Measurements from ENCODE around the gene MYH14. TPM values are rescaled to one million over a fixed set of nuclear protein-coding genes. Genes with fewer than 3 reads are reported as not detected.

MYH14 gene
- total RNA-seq, 1 donor from 2014 or later, result 0.17 TPM

- peak; percentile 53 for DNase-seq
These were observed 96.6 kb downstream of the MYH14 start for GRCh38 chr19:50300051-50300450.

- peak; percentile 92 for DNase-seq
These were observed 97.6 kb downstream of the MYH14 start for GRCh38 chr19:50300814-50301606.

GRCh38 chr19:50301607-50301971 lies 98.2 kb downstream of the MYH14 start:
- DNase-seq, result no peak

GRCh38 chr19:50303558-50303957 lies 100.1 kb downstream of the MYH14 start:
- DNase-seq, result no peak

GRCh38 chr19:50308991-50309390 lies 105.6 kb downstream of the MYH14 start:
- no peak for DNase-seq

- DNase-seq, result no peak
These were observed 106.1 kb downstream of the MYH14 start for GRCh38 chr19:50309396-50310125.

- no peak for DNase-seq
These were observed 107.5 kb downstream of the MYH14 start for GRCh38 chr19:50310759-50311465.

GRCh38 chr19:50311723-50312635 lies 108.6 kb downstream of the MYH14 start:
- peak; percentile 20 for DNase-seq

- no peak for DNase-seq
These were observed 109.8 kb downstream of the MYH14 start for GRCh38 chr19:50312967-50313811.

GRCh38 chr19:50313812-50314536 lies 110.6 kb downstream of the MYH14 start:
- DNase-seq, result no peak

- no peak for DNase-seq
These were observed 111.6 kb downstream of the MYH14 start for GRCh38 chr19:50314724-50315708.

GRCh38 chr19:50315773-50316448 lies 112.5 kb downstream of the MYH14 start:
- no peak for DNase-seq

GRCh38 chr19:50317115-50317514 lies 113.7 kb downstream of the MYH14 start:
- DNase-seq, result no peak

- no peak for DNase-seq
These were observed 115.0 kb downstream of the MYH14 start for GRCh38 chr19:50318438-50318837.

GRCh38 chr19:50319156-50319555 lies 115.7 kb downstream of the MYH14 start:
- no peak for DNase-seq

GRCh38 chr19:50320051-50320450 lies 116.6 kb downstream of the MYH14 start:
- DNase-seq, result no peak

- DNase-seq, result no peak
These were observed 117.2 kb downstream of the MYH14 start for GRCh38 chr19:50320596-50320995.

GRCh38 chr19:50321831-50322230 lies 118.4 kb downstream of the MYH14 start:
- no peak for DNase-seq

GRCh38 chr19:50322234-50322633 lies 118.8 kb downstream of the MYH14 start:
- DNase-seq, result no peak

All from dermis blood vessel endothelial cell (primary cell).